Peyer's patch (tissue), 4 donors: ENCODE data around the gene KIF3B.

ENCODE experiments used
- POLR2A ChIP-seq, 2 donors: fragments of 450-650 bp; IDR thresholded peaks; one replicate each; pipeline ENCODE4 v1.5.1; 2017; ENCODE audit warnings: antibody characterized with exemption in 2 of 2, mild to moderate bottlenecking in 2 of 2, moderate library complexity in 2 of 2
- TF ChIP-seq, protein P1 (sequence below), 6 experiments: fragments of 450-650 bp in 4 of 6; fragments of 200-600 bp in 2 of 6; sonication (generic) in 1 of 6; IDR thresholded peaks; one replicate each; pipeline ENCODE4 v1.5.1; 2017 to 2019; ENCODE audit warnings: antibody characterized with exemption in 6 of 6, mild to moderate bottlenecking in 3 of 6, moderate library complexity in 1 of 6

GRCh38 chr20:32360333-32360634 lies 82.8 kb downstream of the KIF3B start:
- TF ChIP-seq, protein P1, sequence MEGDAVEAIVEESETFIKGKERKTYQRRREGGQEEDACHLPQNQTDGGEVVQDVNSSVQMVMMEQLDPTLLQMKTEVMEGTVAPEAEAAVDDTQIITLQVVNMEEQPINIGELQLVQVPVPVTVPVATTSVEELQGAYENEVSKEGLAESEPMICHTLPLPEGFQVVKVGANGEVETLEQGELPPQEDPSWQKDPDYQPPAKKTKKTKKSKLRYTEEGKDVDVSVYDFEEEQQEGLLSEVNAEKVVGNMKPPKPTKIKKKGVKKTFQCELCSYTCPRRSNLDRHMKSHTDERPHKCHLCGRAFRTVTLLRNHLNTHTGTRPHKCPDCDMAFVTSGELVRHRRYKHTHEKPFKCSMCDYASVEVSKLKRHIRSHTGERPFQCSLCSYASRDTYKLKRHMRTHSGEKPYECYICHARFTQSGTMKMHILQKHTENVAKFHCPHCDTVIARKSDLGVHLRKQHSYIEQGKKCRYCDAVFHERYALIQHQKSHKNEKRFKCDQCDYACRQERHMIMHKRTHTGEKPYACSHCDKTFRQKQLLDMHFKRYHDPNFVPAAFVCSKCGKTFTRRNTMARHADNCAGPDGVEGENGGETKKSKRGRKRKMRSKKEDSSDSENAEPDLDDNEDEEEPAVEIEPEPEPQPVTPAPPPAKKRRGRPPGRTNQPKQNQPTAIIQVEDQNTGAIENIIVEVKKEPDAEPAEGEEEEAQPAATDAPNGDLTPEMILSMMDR (IDR thresholded peaks at IDR 0.05) = no peak
- no peak for TF ChIP-seq POLR2A (IDR thresholded peaks at IDR 0.05)
